Esophagus squamous epithelium (tissue), 4 donors: ENCODE results near the gene OR2H1.

ENCODE experiments used
- CTCF ChIP-seq, 6 experiments: fragments of 450-650 bp in 4 of 6; fragments of 200-600 bp in 2 of 6; sonication (generic) in 2 of 6; IDR thresholded peaks; one replicate each; pipeline ENCODE4 v1.5.1; 2016 to 2019; ENCODE audit warnings: antibody characterized with exemption in 6 of 6, mild to moderate bottlenecking in 4 of 6, moderate library complexity in 4 of 6
- POLR2A ChIP-seq, 4 donors: fragments of 450-650 bp; IDR thresholded peaks; one replicate each; pipeline ENCODE4 v1.6.1; 2017; ENCODE audit warnings: antibody characterized with exemption in 4 of 4, mild to moderate bottlenecking in 4 of 4, moderate library complexity in 3 of 4

- TF ChIP-seq CTCF (IDR thresholded peaks at IDR 0.05) = no peak
- no peak for TF ChIP-seq POLR2A (IDR thresholded peaks at IDR 0.05)
Observed at GRCh38 chr6:29509711-29510110, 52.8 kb downstream of the OR2H1 start.
